K562 treated with DMSO at 1 percent for 48 hours (cell line): ENCODE data around the gene NUP210L. TPM values are rescaled to one million over a fixed set of nuclear protein-coding genes. Genes with fewer than 3 reads are reported as not detected.

ENCODE experiments used
- total RNA-seq: library from RNA; unstranded; fragments of 300-600 nt; gene quantifications from 2 replicates; pipeline ENCODE4 v1.2.3, GENCODE V29; 2022; ENCODE audit warnings: low replicate concordance; ENCODE audit errors: extremely low read depth

NUP210L gene
- not detected in 2 replicates for total RNA-seq

DNA sequence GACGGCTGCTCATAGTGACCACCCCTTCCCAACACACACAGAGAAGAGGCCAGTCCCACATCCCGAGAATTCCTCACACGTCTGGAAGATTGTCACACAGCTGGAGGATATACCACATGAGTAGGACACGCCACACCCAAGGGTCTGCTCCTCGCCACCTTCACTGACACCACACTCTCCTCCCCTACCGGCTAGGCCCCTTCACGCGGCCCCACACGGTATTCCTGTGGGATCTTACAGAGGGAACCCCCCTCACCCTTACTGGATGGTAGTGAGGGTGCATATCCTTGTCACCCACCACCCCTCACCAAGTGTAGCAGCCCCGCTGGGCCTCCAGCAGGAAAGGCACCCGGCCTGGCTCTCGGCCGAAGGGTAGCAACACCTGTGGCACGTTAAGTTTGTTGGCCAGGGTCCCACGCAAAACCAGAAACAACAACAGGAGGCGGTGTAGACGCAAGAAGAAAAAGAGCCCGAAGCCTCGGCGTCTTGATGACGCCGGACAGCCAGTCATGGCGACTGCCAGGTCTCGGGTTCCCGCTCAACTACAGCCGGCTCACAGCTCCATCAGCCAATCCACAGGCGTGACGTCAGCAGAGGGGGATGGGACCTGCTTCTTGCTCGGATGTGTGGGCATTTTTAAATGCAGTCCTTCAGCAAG, at the start of gene NUP210L:
Gene NUP210L (minus strand): TSS at position 540 of the 658 bp plus-strand sequence.

GRCh38 chr1:154191990-154192461, 37.2 kb upstream of the NUP210L start, which contains the start of gene TPM3:
Gene TPM3, minus strand, starts transcription at chr1:154192100. Its CDS starts 82 bp downstream, at chr1:154192018.

GRCh38 chr1:153990468-153991150, 164.3 kb downstream of the NUP210L start, which contains the start of gene RPS27:
Gene RPS27, plus strand, starts transcription at chr1:153990762. Its CDS starts 35 bp downstream, at chr1:153990797.

GRCh38 chr1:153985941-153986761, 168.7 kb downstream of the NUP210L start, which contains the start of gene RAB13:
Gene RAB13, minus strand, starts transcription at chr1:153986339. Its CDS starts 103 bp downstream, at chr1:153986236.

GRCh38 chr1:153977250-153978240, 177.3 kb downstream of the NUP210L start, which contains the start of gene JTB:
Gene JTB, minus strand, starts transcription at chr1:153977674. Its CDS starts 422 bp downstream, at chr1:153977252.

GRCh38 chr1:153967107-153967999, 187.5 kb downstream of the NUP210L start, which contains the start of gene CREB3L4:
Gene CREB3L4, plus strand, starts transcription at chr1:153967902. Its CDS starts 624 bp downstream, at chr1:153968526.

DNA sequence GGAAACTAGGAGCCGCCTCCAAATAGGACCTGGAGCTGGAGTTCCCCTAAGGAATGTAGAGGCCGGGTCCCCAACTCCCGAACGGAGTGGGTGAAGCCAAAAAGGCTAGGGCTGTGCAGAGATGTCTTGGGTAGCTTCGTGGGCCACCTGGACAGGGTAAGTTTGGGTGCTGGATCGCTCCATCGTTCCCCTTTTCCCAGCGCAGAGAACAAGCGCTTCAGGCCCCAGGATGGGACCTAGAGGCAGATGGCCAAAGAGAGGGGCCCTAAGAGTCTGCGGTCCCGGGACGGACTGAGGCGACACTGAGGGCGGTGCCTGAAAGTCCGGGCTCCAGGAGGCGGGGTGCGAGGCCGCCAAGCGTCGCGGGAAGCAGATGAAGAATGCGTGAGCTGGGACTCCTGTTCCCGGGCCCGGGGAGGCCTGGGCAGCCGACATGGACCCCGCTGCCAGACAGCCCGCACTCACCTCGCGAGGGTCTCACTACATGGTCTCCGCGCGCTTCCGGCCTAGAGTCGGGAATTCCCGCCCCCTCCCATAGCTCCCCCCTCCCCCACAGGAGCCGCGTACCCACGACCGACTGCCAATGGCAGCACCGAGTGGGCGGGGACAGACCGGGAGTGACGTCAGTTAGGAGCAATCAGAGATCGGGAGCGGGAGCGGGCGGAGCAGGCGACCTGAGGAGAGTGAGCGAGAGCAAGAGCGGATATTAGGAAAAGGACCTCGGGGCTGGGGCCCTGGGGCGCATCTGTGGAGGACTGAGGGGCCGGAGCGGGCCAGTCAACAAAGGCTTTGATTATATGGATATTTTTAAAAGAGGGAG, 191.6 kb downstream of the NUP210L start, which contains the start of gene SLC39A1:
Gene SLC39A1 (minus strand): TSS at position 508 of the 820 bp plus-strand sequence. CDS start 822 bp downstream, outside the sequence.

DNA sequence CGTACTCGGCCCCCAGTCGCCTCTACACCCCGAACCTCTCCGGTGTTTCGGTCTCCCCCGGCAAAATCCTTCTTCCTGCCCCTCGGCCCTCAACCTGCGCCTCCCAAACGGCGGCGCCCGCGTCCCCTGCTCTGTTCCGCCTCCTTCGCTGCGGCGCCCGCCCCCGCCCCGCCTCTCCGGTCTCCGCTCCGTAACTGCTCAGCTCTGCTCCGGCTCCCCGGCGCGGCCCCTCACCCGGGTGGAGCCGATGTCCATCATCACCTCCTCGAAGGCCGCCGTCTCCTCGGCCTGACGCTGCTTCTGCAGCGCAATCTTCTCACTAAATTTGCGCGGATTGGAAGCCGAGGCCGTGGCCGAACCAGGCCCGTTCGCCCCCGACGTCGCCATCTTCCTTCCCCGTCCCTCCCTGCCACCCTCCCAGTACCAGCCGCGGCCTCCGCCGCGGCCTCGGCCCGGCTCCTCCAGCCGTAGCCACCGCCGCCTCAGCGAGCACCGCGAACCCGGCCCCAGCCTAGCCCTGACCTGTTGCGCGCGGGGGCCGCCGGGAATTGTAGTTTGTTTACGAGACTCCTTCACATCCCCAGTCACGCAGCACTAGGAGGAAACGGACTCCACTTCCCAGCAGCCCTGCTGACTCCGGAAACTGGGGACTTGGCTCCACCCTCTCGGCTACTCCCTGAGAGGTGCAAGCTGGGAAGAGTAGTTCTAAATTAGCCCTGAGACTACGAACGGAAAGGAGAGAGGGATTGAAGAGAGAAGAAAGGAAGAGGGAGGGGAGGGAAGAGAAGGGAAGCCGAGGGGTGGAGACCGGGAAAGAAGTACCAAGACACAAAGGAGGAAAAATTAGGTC, 196.5 kb downstream of the NUP210L start, which contains the start of gene CRTC2:
Gene CRTC2 (minus strand): TSS at position 502 of the 850 bp plus-strand sequence. CDS start 115 bp downstream, at position 387.

DNA sequence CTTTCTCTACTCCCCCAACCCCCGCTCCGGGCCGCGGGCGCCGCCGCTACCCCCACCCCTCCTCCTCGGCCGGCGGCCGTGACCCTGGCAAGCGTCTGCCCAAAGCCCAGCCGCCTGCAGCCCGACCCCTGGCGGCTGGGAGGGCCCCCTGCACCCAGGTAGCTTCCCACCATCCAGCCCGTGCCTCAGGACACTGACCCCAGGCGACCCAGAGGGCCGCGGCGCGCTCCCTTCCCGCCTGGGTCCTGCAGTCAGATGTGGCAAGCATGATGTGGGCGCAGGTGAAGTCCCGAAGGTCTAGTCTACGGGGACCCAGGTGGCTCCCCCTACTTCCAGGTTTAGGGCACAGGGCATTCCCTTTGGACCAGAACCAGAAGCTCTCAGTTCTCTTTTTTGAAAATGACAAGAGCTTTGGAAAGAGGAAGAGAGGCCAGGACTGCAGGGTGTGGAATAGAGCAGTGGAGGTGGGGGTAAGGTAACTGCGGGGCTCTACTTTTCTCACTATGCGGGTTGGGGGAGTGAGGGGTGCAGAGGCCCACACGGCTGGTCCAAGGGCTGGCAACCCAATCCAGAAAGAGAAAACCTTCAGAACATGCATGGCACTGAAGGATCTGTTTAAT, 208.1 kb downstream of the NUP210L start, which contains the start of gene DENND4B:
Gene DENND4B (minus strand): TSS at position 97 of the 620 bp plus-strand sequence. CDS start 2,344 bp downstream, outside the sequence.

Other genes starting within 250 kb of the NUP210L start
- not detected in 2 replicates for gene GATAD2B, start 232.1 kb downstream of the NUP210L start, total RNA-seq
- not detected in 2 replicates for gene DENND4B, start 208.4 kb downstream of the NUP210L start, total RNA-seq
- not detected in 2 replicates for gene CRTC2, start 196.5 kb downstream of the NUP210L start, total RNA-seq
- not detected in 2 replicates for gene SLC39A1, start 191.5 kb downstream of the NUP210L start, total RNA-seq
- not detected in 2 replicates for gene CREB3L4, start 187.2 kb downstream of the NUP210L start, total RNA-seq
- not detected in 2 replicates for gene JTB, start 177.4 kb downstream of the NUP210L start, total RNA-seq
- not detected in 2 replicates for gene RAB13, start 168.7 kb downstream of the NUP210L start, total RNA-seq
- not detected in 2 replicates for gene RPS27, start 164.3 kb downstream of the NUP210L start, total RNA-seq
- gene TPM3, start 37.0 kb upstream of the NUP210L start, total RNA-seq, result 253 TPM in 1 of 2 replicates, not detected in the other
- gene CFAP141, start 51.3 kb upstream of the NUP210L start, total RNA-seq, result not detected in 2 replicates
- gene UBAP2L, start 65.9 kb upstream of the NUP210L start, total RNA-seq, result not detected in 2 replicates
- not detected in 2 replicates for gene HAX1, start 117.6 kb upstream of the NUP210L start, total RNA-seq
- not detected in 2 replicates for gene AQP10, start 166.0 kb upstream of the NUP210L start, total RNA-seq
- not detected in 2 replicates for gene ATP8B2, start 170.5 kb upstream of the NUP210L start, total RNA-seq